ENCODE results near the gene ADAMTSL1. TPM values are rescaled to one million over a fixed set of nuclear protein-coding genes. Genes with fewer than 3 reads are reported as not detected.

ADAMTSL1 gene
- total RNA-seq, 2 experiments from 2014 or later: not detected

GRCh38 chr9:18666986-18667772, 193.2 kb downstream of the ADAMTSL1 start:
- CTCF ChIA-PET: interaction anchor here (0.7 to 1.1 kb wide), 2 partner anchors 355 to 797 kb away, joined by 3 to 4 read pairs; no protein-coding TSS in a partner anchor

GRCh38 chr9:18668944-18669343, 195.0 kb downstream of the ADAMTSL1 start:
- no peak for ATAC-seq
- Mint-ChIP-seq H3K4me1 (ENCODE audit: low read depth) (no peaks in the 10 kb centered on the region), H3K27me3 (peaks cover 3% of the 10 kb centered on the region), H3K9me3 (no peaks in the 10 kb centered on the region), H3K36me3 (ENCODE audit: low read depth) (no peaks in the 10 kb centered on the region), H3K4me3 (no peak overlapping the region), H3K27ac (no peak overlapping the region)
- POLR2A ChIA-PET: no interaction called here
- no peak for TF ChIP-seq CTCF (IDR thresholded peaks at IDR 0.05)
- DNase-seq: no peak
- CTCF ChIA-PET: no interaction called here
- intact Hi-C loops (cut with micrococcal nuclease): no loop called here

More at GRCh38 chr9:18666986-18667772, 193.2 kb downstream of the ADAMTSL1 start:
- POLR2A ChIA-PET: no interaction called here
- no peak overlapping the region for H3K4me3 Mint-ChIP-seq
- DNase-seq (no peak), ATAC-seq (no peak)
- H3K27ac Mint-ChIP-seq: no peak overlapping the region
- H3K4me1 Mint-ChIP-seq (ENCODE audit: low read depth): no peaks in the 10 kb centered on the region
- peaks cover 3% of the 10 kb centered on the region for H3K27me3 Mint-ChIP-seq
- H3K36me3 Mint-ChIP-seq (ENCODE audit: low read depth): no peaks in the 10 kb centered on the region
- intact Hi-C loops (cut with micrococcal nuclease): no loop called here
- no peak for TF ChIP-seq CTCF (IDR thresholded peaks at IDR 0.05)
- H3K9me3 Mint-ChIP-seq: no peaks in the 10 kb centered on the region

DNA sequence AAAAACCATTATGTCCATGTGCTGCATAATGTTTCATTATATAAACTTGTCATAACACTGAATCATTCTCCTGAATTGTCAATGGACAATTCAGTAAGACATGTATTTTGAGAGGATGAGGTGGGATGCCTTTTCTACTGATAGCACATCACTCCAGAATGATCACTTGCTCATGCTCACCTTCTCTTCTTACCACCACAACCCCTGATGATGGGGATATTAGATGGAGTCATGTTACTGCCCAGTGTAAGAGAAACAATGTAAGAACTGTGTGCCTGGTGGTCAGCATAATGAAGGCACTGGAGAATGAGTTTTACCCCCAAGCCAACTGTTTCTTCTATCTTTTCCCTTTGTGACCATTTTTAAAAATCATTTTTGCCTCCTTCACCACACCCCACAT, 198.8 kb downstream of the ADAMTSL1 start:
- no peaks in the 10 kb centered on the region for H3K27me3 Mint-ChIP-seq
- ChIA-PET POLR2A (no interaction called here), CTCF (no interaction called here)
- intact Hi-C loops (cut with micrococcal nuclease): no loop called here
- no peak overlapping the region for H3K27ac Mint-ChIP-seq
- no peaks in the 10 kb centered on the region for H3K9me3 Mint-ChIP-seq
- no peak for ATAC-seq
- no peaks in the 10 kb centered on the region for H3K36me3 Mint-ChIP-seq (ENCODE audit: low read depth)
- H3K4me3 Mint-ChIP-seq: no peak overlapping the region
- no peak for DNase-seq
- no peaks in the 10 kb centered on the region for H3K4me1 Mint-ChIP-seq (ENCODE audit: low read depth)
- TF ChIP-seq CTCF (IDR thresholded peaks at IDR 0.05): no peak

- Mint-ChIP-seq H3K4me1 (ENCODE audit: low read depth) (no peaks in the 10 kb centered on the region), H3K4me3 (no peak overlapping the region), H3K27me3 (no peaks in the 10 kb centered on the region), H3K36me3 (ENCODE audit: low read depth) (no peaks in the 10 kb centered on the region), H3K27ac (no peak overlapping the region), H3K9me3 (no peaks in the 10 kb centered on the region)
- POLR2A ChIA-PET: no interaction called here
- intact Hi-C loops (cut with micrococcal nuclease): no loop called here
- CTCF ChIA-PET: no interaction called here
- no peak for TF ChIP-seq CTCF (IDR thresholded peaks at IDR 0.05)
- DNase-seq: no peak
- ATAC-seq: no peak
Measured at GRCh38 chr9:18673179-18673578, 199.2 kb downstream of the ADAMTSL1 start.

DNA sequence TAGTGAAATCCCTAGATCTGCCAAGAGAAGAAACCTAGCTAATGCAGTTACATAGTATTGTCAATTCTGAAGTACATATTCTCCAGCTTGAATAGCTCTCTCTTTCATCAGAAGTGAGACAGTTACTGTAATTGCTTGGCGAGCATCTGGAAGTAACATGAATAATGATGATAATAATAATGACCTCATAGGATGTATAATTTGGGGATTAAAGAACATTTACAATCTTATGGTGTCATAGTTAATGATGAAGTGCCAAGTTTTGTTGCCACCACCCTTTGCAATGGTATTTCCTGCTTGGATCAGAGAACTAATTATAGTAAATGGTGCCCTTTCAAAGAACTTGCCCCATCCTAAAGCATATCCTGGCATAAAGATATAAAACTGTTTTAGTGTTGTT, 201.4 kb downstream of the ADAMTSL1 start:
- no peak for TF ChIP-seq CTCF (IDR thresholded peaks at IDR 0.05)
- H3K9me3 Mint-ChIP-seq: no peaks in the 10 kb centered on the region
- DNase-seq (no peak), ATAC-seq (no peak)
- H3K27me3 Mint-ChIP-seq: no peaks in the 10 kb centered on the region
- ChIA-PET POLR2A (no interaction called here), CTCF (no interaction called here)
- no peak overlapping the region for H3K27ac Mint-ChIP-seq
- H3K4me1 Mint-ChIP-seq (ENCODE audit: low read depth): no peaks in the 10 kb centered on the region
- H3K4me3 Mint-ChIP-seq: no peak overlapping the region
- intact Hi-C loops (cut with micrococcal nuclease): no loop called here
- no peaks in the 10 kb centered on the region for H3K36me3 Mint-ChIP-seq (ENCODE audit: low read depth)
